WTC11 (cell line): ENCODE data around the gene MAN2B2. TPM values are rescaled to one million over a fixed set of nuclear protein-coding genes. Genes with fewer than 3 reads are reported as not detected.

Experiments used
- ATAC-seq: fragments of 200-7000 bp; cut with Tn5 transposase; 2 replicates; pipeline ENCODE4 v1.10.0; 2021; ENCODE audit warnings: mild to moderate bottlenecking, moderate library complexity
- CTCF ChIA-PET: fragments of 300-600 bp; sonication (Branson Sonifier 250); formaldehyde crosslinking; loops from one replicate; lab custom pipeline; 2021; ENCODE audit warnings: antibody characterized with exemption; lab: Charles Lee
- POLR2A ChIA-PET: fragments of 350-600 bp; sonication (Branson Sonifier 250); formaldehyde crosslinking; loops from one replicate; lab custom pipeline; 2021; ENCODE audit warnings: antibody characterized with exemption; lab: Charles Lee
- DNase-seq: peaks from one replicate; pipeline ENCODE4 v3.0.0; 2021; ENCODE audit warnings: low spot score
- H3K27ac Mint-ChIP-seq: 2 replicates; pipeline ENCODE4 v1.8.0; 2021; ENCODE audit warnings: mixed read lengths
- H3K27me3 Mint-ChIP-seq: 2 replicates; pipeline ENCODE4 v1.8.0; 2021; ENCODE audit warnings: low read depth, mild to moderate bottlenecking, moderate library complexity, mixed read lengths
- H3K36me3 Mint-ChIP-seq: 2 replicates; pipeline ENCODE4 v1.8.0; 2021; ENCODE audit warnings: mixed read lengths
- H3K4me1 Mint-ChIP-seq: 2 replicates; pipeline ENCODE4 v1.8.0; 2022; ENCODE audit warnings: mixed read lengths
- H3K4me3 Mint-ChIP-seq: 2 replicates; pipeline ENCODE4 v1.8.0; 2021; ENCODE audit warnings: mild to moderate bottlenecking, moderate library complexity, mixed read lengths
- H3K9me3 Mint-ChIP-seq: 2 replicates; pipeline ENCODE4 v1.8.0; 2021; ENCODE audit warnings: mixed read lengths
- AFF4 ChIP-seq: sonication (generic); formaldehyde crosslinking; IDR thresholded peaks from 2 replicates; pipeline ENCODE4 v1.8.1; 2023; ENCODE audit warnings: mild to moderate bottlenecking, missing genetic modification reagents, borderline replicate concordance
- ARID4B ChIP-seq: sonication (generic); formaldehyde crosslinking; IDR thresholded peaks from 2 replicates; pipeline ENCODE4 v1.8.0; 2023; ENCODE audit warnings: missing genetic modification reagents, mild to moderate bottlenecking, borderline replicate concordance
- CREB1 ChIP-seq: sonication (generic); formaldehyde crosslinking; IDR thresholded peaks from 2 replicates; pipeline ENCODE4 v1.8.0; 2023; ENCODE audit warnings: mild to moderate bottlenecking, missing genetic modification reagents
- ERG ChIP-seq: fragments of 250-450 bp; sonication (Bioruptor Pico); IDR thresholded peaks from 2 replicates; pipeline ENCODE4 v1.8.0; 2021; ENCODE audit warnings: mild to moderate bottlenecking
- ETV6 ChIP-seq: sonication (generic); formaldehyde crosslinking; IDR thresholded peaks from 2 replicates; pipeline ENCODE4 v1.8.1; 2022; ENCODE audit warnings: mild to moderate bottlenecking, missing genetic modification reagents
- FOXP1 ChIP-seq: sonication (generic); formaldehyde crosslinking; IDR thresholded peaks from 2 replicates; pipeline ENCODE4 v1.8.0; 2022; ENCODE audit warnings: missing genetic modification reagents, mild to moderate bottlenecking, moderate library complexity, borderline replicate concordance
- GTF2I ChIP-seq: fragments of 250-450 bp; sonication (Bioruptor Pico); conservative IDR thresholded peaks from 2 replicates; pipeline ENCODE4 v1.4.0; 2021; ENCODE audit warnings: mild to moderate bottlenecking
- JUN ChIP-seq: sonication (generic); formaldehyde crosslinking; IDR thresholded peaks from 2 replicates; pipeline ENCODE4 v1.8.0; 2023; ENCODE audit warnings: mild to moderate bottlenecking, missing genetic modification reagents
- MXD4 ChIP-seq: fragments of 250-450 bp; sonication (Bioruptor Pico); IDR thresholded peaks from 2 replicates; pipeline ENCODE4 v1.8.0; 2021; ENCODE audit warnings: mild to moderate bottlenecking, moderate library complexity, borderline replicate concordance
- NR3C1 ChIP-seq: sonication (generic); formaldehyde crosslinking; conservative IDR thresholded peaks from 2 replicates; pipeline ENCODE4 v1.8.1; 2023; ENCODE audit warnings: low read depth, mild to moderate bottlenecking, missing genetic modification reagents
- OVOL2 ChIP-seq: fragments of 250-450 bp; sonication (Bioruptor Pico); IDR thresholded peaks from 2 replicates; pipeline ENCODE4 v1.9.0; 2021; ENCODE audit warnings: mild to moderate bottlenecking, borderline replicate concordance
- PREB ChIP-seq: sonication (generic); formaldehyde crosslinking; IDR thresholded peaks from 2 replicates; pipeline ENCODE4 v1.8.1; 2022; ENCODE audit warnings: mild to moderate bottlenecking, missing genetic modification reagents, moderate library complexity, borderline replicate concordance
- RELA ChIP-seq: sonication (generic); formaldehyde crosslinking; IDR thresholded peaks from 2 replicates; pipeline ENCODE4 v1.8.1; 2022; ENCODE audit warnings: missing genetic modification reagents, mild to moderate bottlenecking, borderline replicate concordance
- SP1 ChIP-seq: sonication (generic); formaldehyde crosslinking; conservative IDR thresholded peaks from 2 replicates; pipeline ENCODE4 v1.8.1; 2022; ENCODE audit warnings: missing genetic modification reagents
- USF2 ChIP-seq: sonication (generic); formaldehyde crosslinking; IDR thresholded peaks from 2 replicates; pipeline ENCODE4 v1.8.1; 2023; ENCODE audit warnings: mild to moderate bottlenecking, missing genetic modification reagents, moderate library complexity
- ZNF138 ChIP-seq: sonication (generic); formaldehyde crosslinking; conservative IDR thresholded peaks from 2 replicates; pipeline ENCODE4 v1.8.1; 2022; ENCODE audit warnings: mild to moderate bottlenecking, moderate library complexity, missing genetic modification reagents
- ZNF219 ChIP-seq: sonication (generic); formaldehyde crosslinking; IDR thresholded peaks from 2 replicates; pipeline ENCODE4 v1.8.0; 2023; ENCODE audit warnings: missing genetic modification reagents, mild to moderate bottlenecking, borderline replicate concordance
- ZNF263 ChIP-seq: sonication (generic); formaldehyde crosslinking; IDR thresholded peaks from 2 replicates; pipeline ENCODE4 v1.8.1; 2022; ENCODE audit warnings: low read depth, mild to moderate bottlenecking, moderate library complexity, missing genetic modification reagents
- total RNA-seq: library from RNA; stranded (reverse); gene quantifications from 3 replicates; pipeline ENCODE4 v1.2.3, GENCODE V29; 2021

The MAN2B2 gene
- total RNA-seq, 1 experiment from 2014 or later, result 6.3 TPM

GRCh38 chr4:6555519-6555918 is 19.5 kb upstream of the MAN2B2 start:
- 0 out of 2 replicates have a peak, but pooled peaks cover 5% of the 10 kb centered on the region for H3K36me3 Mint-ChIP-seq
- TF ChIP-seq ZNF263, result no peak
- no peak for TF ChIP-seq CREB1 (CRISPR knock-in tag)
- TF ChIP-seq ETV6, result no peak
- TF ChIP-seq FOXP1, result no peak
- no peak for TF ChIP-seq SP1
- TF ChIP-seq ZNF138 (CRISPR knock-in tag), result no peak
- no peak for TF ChIP-seq USF2 (CRISPR knock-in tag)
- TF ChIP-seq ZNF219 (CRISPR knock-in tag), result no peak
- no peak for TF ChIP-seq ARID4B (CRISPR knock-in tag)
- TF ChIP-seq AFF4, result no peak
- TF ChIP-seq PREB (CRISPR knock-in tag), result no peak
- no peak for TF ChIP-seq NR3C1 (CRISPR knock-in tag)
- ChIA-PET CTCF (no interaction called here), POLR2A (no interaction called here)
- peaks cover 14% of the 10 kb centered on the region for H3K9me3 Mint-ChIP-seq
- H3K27me3 Mint-ChIP-seq, result peaks cover 69% of the 10 kb centered on the region
- ATAC-seq (no peak), DNase-seq (no peak)
- no peak overlapping the region for H3K27ac Mint-ChIP-seq
- no peak overlapping the region for H3K4me3 Mint-ChIP-seq
- no peaks in the 10 kb centered on the region for H3K4me1 Mint-ChIP-seq

- Mint-ChIP-seq H3K27ac (no peak overlapping the region), H3K4me1 (no peaks in the 10 kb centered on the region)
- no peak for DNase-seq
- POLR2A ChIA-PET, result no interaction called here
- no peak for ATAC-seq
- TF ChIP-seq RELA, result no peak
- TF ChIP-seq OVOL2, result no peak
- TF ChIP-seq JUN (CRISPR knock-in tag), result no peak
- no peak for TF ChIP-seq GTF2I (CRISPR knock-in tag)
- no peak for TF ChIP-seq MXD4 (CRISPR knock-in tag)
- no peak for TF ChIP-seq ERG (CRISPR knock-in tag)
- TF ChIP-seq, all 79 proteins: peak for 0
- no peak overlapping the region for H3K4me3 Mint-ChIP-seq
- 0 out of 2 replicates have a peak, but pooled peaks cover 5% of the 10 kb centered on the region for H3K36me3 Mint-ChIP-seq
- peaks cover 14% of the 10 kb centered on the region for H3K9me3 Mint-ChIP-seq
- peaks cover 71% of the 10 kb centered on the region for H3K27me3 Mint-ChIP-seq
- CTCF ChIA-PET, result interaction anchor here (0.6 kb wide), 1 partner anchor 108 kb away, joined by 4 read pairs; no protein-coding TSS in a partner anchor
These were observed 18.7 kb upstream of the MAN2B2 start for GRCh38 chr4:6556263-6556662.
